NB4 (cell line): Measurements from ENCODE around the gene ANXA4.

ENCODE experiments used
- CTCF ChIP-seq: IDR thresholded peaks from one replicate; pipeline ENCODE4 v1.5.1; 2012; ENCODE audit warnings: low read depth, low read length
- MAX ChIP-seq: IDR thresholded peaks from 2 replicates; pipeline ENCODE4 v1.6.1; 2011; ENCODE audit warnings: low read depth, low read length
- POLR2A ChIP-seq: IDR thresholded peaks from 2 replicates; pipeline ENCODE4 v1.6.1; 2011; ENCODE audit warnings: mild to moderate bottlenecking; ENCODE audit not compliant: insufficient read length; ENCODE audit errors: extremely low read depth

DNA sequence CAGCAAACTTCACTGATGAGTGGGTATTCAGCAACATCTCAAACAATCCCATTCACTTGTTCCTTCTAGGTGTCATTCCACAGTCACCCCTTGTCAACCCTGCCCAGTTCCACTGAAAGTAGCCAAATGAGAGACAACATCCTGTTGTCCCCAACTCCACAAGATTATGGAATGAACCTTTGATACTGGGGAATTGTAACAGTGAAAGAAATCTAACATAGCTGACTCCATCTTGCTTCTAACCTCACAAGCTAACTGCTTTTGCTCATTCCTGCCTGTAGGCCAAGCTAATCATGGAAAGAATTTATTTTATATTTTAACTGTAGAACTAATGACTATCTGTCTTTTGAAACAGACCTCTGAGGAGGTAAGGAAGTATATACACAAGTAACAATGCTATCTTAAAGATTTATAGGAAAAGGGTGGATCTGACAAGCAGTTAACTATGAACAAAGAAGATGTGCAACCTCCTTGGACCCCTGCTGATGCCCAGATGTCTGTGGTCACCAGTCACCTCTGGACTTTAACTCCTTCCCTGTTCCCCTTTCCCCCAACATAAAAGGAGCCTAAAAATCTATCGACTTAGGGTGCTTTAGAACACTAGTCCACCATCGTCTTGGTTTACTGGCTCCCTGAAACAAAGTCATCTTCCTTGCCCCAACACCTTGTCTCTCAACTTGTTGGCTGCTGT is 6.9 kb upstream of the ANXA4 start:
- TF ChIP-seq CTCF = no peak
- no peak for TF ChIP-seq POLR2A
- TF ChIP-seq MAX = no peak
